Left renal pelvis (tissue), 4 donors: Measurements from ENCODE around the gene PDZRN4. TPM values are rescaled to one million over a fixed set of nuclear protein-coding genes. Genes with fewer than 3 reads are reported as not detected.
"Not testable (repeated sequence)": the region's sequence is repeated elsewhere in the genome, so short reads cannot be mapped to it uniquely, and the experiment has no call there.

Experiments
- DNase-seq, 4 donors: peaks; one replicate each; pipeline ENCODE4 v3.0.0-alpha.2; 2013; ENCODE audit warnings: low read depth in 4 of 4, low spot score in 3 of 4
- polyA plus RNA-seq, 4 donors: library from polyadenylated mRNA; unstranded; fragments of 120-200 nt; gene quantifications; one replicate each; pipeline ENCODE4 v1.2.1, GENCODE V29; 2013; ENCODE audit not compliant: insufficient read length in 4 of 4

The PDZRN4 gene
- polyA plus RNA-seq = 1 to 10 TPM; 3.1 to 9.0 (median 6.6) TPM

- DNase-seq = peak in 1 of 4 donors; percentile 21
These were observed at the start of gene PDZRN4 for GRCh38 chr12:41188058-41188840. PDZRN4 (plus strand) TSS chr12:41188320.

GRCh38 chr12:41140117-41140516 lies 48.0 kb upstream of the PDZRN4 start:
- DNase-seq = no peak

- no peak for DNase-seq
These were observed 47.0 kb upstream of the PDZRN4 start for GRCh38 chr12:41141104-41141503.

GRCh38 chr12:41142376-41142775 lies 45.7 kb upstream of the PDZRN4 start:
- no peak for DNase-seq

DNA sequence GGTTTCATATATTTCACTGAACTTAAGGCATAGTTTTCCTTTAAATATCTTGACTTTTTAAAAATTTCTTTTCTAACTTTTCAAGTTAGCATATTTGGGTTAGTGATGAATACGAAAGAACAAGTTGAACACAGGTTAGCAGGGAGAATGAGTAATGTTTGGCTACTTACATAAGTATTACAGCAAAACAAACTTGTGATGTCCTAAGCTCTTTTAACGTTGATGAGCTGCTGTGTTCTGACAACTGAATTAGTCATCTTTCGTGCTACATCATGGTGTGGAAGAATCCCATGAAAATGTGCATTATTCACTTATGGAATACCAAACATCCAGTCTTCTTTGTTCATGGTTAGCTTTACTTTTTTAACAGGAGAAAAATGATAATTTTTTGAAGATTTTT lies 36.3 kb upstream of the PDZRN4 start:
- DNase-seq = no peak

GRCh38 chr12:41162461-41162860 lies 25.7 kb upstream of the PDZRN4 start:
- DNase-seq = no peak

DNA sequence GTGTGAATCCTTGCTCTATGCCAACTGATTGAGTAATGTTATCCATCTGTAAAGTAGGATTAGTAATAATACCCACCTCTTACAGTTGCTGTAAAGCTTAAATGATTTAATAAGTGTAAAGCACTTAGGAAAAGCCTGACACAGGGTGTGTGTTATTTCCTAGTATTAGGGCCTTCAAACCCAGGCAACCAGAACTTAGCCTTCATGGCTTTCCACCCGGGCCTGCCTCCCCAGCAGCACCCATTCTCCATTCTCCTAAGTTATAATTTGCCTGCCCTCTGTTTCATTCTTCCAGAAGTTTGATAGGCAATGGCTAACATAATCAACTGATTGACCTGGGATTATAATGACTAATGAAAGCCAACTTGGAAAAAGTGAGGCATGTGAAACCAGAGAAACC lies 20.4 kb upstream of the PDZRN4 start:
- no peak for DNase-seq

GRCh38 chr12:41174602-41175001 lies 13.5 kb upstream of the PDZRN4 start:
- DNase-seq = no peak

DNA sequence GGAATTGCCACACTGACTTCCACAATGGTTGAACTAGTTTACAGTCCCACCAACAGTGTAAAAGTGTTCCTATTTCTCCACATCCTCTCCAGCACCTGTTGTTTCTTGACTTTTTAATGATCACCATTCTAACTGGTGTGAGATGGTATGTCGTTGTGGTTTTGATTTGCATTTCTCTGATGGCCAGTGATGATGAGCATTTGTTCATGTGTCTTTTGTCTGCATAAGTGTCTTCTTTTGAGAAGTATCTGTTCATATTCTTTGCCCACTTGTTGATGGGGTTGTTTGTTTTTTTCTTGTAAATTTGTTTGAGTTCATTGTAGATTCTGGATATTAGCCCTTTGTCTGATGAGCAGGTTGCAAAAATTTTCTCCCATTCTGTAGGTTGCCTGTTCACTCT lies 8.6 kb upstream of the PDZRN4 start:
- not testable (repeated sequence) for DNase-seq

GRCh38 chr12:41184864-41185263 lies 3.3 kb upstream of the PDZRN4 start:
- DNase-seq = no peak

DNA sequence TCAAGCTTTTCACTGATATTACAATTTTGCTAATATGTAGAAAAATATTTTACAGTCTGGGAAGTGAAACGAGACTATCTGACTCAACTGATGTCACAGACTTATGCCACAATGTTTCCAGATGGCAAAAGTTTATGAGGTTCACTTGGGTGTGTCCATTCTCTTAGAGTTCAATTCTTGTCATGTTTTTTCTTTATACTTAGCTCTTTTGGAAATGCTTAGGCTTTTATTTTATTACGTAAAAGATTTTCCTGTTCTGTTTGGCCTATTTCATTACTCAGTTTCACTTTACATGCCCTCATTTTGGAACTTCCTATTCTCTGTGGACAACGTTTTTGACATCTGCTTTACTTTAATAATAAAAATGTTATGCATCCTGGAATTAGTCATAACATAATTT lies 2.1 kb upstream of the PDZRN4 start:
- no peak for DNase-seq

- DNase-seq = no peak
These were observed 798 bp downstream of the PDZRN4 start for GRCh38 chr12:41188841-41189394.

- peak in 1 of 4 donors; percentile 18 for DNase-seq
These were observed 1.5 kb downstream of the PDZRN4 start for GRCh38 chr12:41189395-41190251.

DNA sequence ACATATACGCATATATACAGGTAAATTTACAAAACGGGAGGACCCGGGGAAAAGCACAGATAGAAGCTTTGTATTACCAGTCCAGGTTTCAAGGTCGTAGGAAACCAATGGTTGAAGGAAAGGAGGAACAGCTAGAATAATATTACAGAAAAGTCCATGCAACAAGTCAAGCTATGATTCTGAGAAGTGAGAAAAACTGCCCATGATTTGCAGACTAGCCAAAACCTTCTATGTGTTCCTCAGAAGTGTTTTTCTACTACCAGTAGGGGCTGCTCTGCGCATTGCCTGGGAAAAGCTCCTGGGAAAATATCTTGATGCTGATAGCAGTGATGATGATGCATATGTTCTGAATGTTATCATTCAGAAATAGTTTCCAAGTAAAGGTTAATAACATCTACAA lies 2.2 kb downstream of the PDZRN4 start:
- no peak for DNase-seq

DNA sequence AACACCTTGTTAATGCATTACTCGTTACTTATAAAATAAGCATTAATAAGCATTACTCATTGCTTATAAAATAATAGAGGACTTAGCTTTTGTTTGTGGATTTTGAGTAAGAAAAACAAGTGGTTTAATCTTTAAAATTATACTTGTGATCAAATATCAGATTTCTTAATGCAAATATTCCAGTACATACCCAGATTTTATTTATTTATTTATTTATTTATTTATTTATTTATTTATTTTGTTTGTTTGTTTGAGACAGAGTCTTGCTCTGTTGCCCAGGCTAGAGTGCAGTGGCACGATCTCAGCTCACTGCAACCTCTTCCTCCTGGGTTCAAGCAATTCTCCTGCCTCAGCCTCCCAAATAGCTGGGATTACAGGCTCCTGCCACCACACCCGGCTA lies 3.4 kb downstream of the PDZRN4 start:
- not testable (repeated sequence) for DNase-seq

DNA sequence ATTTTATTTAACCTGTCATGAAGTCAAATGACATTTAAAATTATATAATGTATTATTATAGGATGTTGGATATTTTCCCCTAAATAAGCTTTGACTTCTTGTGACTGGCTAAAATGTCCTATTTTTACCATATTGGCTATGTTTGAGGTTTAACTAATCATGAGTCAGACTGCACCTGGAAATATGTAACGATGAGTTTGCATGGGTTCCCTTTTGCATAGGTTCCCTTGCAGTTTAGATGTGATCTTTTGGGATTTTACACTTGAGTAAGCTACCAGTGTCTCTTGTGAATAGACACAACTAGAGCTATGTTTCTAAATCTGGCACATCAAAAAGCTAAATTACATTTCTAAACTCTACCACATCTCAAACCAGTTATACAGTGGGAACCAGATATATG lies 5.2 kb downstream of the PDZRN4 start:
- no peak for DNase-seq

GRCh38 chr12:41202051-41202450 lies 13.9 kb downstream of the PDZRN4 start:
- no peak for DNase-seq

DNA sequence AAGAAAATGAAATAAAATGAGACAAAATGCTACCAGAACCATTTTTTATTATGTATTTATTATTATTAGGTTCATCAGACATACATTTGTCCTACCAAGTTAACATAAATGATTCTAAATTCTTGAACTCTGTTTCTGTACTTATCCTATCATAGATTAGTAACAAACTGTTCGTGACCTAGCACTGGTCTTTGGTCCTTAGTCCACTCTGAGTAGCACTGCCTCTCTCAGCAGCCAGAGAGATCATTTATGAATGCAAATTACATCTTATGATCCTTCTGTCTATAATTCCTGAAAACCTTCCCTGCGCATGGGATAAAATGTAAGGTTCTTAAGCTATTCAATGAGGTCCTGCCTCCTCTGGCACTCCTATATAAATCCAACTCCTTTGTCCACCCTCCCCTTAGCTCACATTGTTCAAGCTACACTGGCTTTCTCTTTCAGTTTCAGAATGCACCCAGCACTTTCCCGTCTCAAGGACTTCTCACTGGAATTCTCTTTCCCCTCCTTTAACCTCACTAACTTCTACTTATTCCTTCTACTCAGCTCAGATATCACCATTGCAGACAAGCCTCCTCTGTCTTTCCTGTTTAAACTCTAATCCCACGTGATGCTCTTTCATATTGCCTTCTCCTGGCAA lies 17.1 kb downstream of the PDZRN4 start:
- DNase-seq = no peak

DNA sequence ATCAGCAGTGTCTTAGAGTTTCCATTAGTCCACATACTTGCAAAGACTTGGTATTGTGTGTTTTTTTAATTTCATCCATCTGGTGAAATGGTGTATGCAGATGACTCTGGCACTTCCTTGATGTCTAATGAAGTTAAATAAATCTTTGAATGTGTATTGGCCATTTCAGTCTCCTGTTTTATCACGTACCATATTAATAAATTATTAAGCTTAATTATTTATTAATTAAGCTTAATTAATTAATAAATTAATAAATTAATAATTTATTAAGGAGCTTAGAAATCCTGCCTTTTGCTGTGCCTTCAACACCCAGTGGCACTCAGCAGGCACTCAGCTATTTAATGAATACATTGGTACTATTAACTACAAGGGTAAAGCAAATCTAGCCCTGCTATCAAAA lies 18.2 kb downstream of the PDZRN4 start:
- no peak for DNase-seq

DNA sequence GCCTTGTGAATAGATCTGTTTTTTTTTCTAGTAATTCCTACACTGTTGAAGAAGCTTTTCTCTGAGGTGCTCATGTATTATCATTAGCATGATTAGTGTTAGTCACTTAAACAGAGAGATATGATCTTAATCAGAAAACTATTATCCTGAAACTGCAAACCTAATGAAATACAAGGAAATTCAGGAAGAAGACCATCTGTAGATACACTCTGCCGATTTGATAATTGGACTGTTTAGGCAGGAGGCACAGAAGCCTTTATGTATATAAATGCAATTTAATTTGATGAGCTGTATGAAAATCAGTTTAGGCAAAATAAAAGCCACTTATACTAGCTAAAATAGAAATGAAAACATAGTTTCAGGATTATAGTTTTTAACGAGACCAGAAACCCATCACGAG lies 23.3 kb downstream of the PDZRN4 start:
- DNase-seq = no peak

- no peak for DNase-seq
These were observed 24.5 kb downstream of the PDZRN4 start for GRCh38 chr12:41212625-41213024.
